AG09319 (cell line): ENCODE results near the gene CCDC142.

Experiments
- DNase-seq: peaks from one replicate; pipeline ENCODE4 v3.0.0-alpha.2; 2010; ENCODE audit warnings: low read depth; ENCODE audit errors: extremely low read depth
- TF ChIP-seq, protein P1 (sequence below): IDR thresholded peaks from 2 replicates; pipeline ENCODE4 v1.5.1; 2011; ENCODE audit warnings: low read depth, mild to moderate bottlenecking, inconsistent platforms, low read length, moderate library complexity

Gene CCDC142

DNA sequence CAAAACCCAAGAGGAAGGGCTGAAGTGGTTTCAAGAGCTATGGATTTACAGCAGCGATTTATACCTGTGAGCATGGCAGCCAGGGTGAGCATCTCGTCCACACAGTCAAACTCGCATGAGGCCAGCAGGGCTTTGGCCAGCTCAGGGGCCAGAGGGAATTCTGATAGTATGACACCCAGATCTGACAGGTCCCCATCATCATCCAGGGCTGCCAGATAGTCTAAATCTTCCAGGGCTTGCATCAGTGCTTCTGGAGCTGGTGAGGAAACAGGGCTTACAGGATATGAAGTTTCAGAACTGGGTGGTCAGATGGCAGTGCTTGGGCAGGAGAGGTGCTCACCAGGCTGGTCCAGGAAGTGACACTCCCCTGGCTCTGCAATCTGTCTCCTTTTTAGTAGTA lies 39.7 kb upstream of the CCDC142 start:
- no peak for DNase-seq
- TF ChIP-seq, protein P1, sequence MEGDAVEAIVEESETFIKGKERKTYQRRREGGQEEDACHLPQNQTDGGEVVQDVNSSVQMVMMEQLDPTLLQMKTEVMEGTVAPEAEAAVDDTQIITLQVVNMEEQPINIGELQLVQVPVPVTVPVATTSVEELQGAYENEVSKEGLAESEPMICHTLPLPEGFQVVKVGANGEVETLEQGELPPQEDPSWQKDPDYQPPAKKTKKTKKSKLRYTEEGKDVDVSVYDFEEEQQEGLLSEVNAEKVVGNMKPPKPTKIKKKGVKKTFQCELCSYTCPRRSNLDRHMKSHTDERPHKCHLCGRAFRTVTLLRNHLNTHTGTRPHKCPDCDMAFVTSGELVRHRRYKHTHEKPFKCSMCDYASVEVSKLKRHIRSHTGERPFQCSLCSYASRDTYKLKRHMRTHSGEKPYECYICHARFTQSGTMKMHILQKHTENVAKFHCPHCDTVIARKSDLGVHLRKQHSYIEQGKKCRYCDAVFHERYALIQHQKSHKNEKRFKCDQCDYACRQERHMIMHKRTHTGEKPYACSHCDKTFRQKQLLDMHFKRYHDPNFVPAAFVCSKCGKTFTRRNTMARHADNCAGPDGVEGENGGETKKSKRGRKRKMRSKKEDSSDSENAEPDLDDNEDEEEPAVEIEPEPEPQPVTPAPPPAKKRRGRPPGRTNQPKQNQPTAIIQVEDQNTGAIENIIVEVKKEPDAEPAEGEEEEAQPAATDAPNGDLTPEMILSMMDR = no peak

GRCh38 chr2:74516650-74517049 lies 33.9 kb upstream of the CCDC142 start:
- no peak for DNase-seq
- TF ChIP-seq, protein P1 = no peak

GRCh38 chr2:74515981-74516633 lies 33.3 kb upstream of the CCDC142 start:
- DNase-seq = no peak
- TF ChIP-seq, protein P1 = no peak

GRCh38 chr2:74515271-74515980 lies 32.6 kb upstream of the CCDC142 start:
- no peak for DNase-seq
- TF ChIP-seq, protein P1 = no peak

- DNase-seq = no peak
- TF ChIP-seq, protein P1 = no peak
These were observed 31.8 kb upstream of the CCDC142 start, which contains the start of gene TLX2 for GRCh38 chr2:74514368-74515270. Gene TLX2 (plus strand): TSS chr2:74514450. CDS start chr2:74514807, 357 bp downstream.

- TF ChIP-seq, protein P1 = no peak
- DNase-seq = no peak
These were observed 31.0 kb upstream of the CCDC142 start for GRCh38 chr2:74513605-74514367.
